ENCODE results near the gene MESD.

MESD gene

DNA sequence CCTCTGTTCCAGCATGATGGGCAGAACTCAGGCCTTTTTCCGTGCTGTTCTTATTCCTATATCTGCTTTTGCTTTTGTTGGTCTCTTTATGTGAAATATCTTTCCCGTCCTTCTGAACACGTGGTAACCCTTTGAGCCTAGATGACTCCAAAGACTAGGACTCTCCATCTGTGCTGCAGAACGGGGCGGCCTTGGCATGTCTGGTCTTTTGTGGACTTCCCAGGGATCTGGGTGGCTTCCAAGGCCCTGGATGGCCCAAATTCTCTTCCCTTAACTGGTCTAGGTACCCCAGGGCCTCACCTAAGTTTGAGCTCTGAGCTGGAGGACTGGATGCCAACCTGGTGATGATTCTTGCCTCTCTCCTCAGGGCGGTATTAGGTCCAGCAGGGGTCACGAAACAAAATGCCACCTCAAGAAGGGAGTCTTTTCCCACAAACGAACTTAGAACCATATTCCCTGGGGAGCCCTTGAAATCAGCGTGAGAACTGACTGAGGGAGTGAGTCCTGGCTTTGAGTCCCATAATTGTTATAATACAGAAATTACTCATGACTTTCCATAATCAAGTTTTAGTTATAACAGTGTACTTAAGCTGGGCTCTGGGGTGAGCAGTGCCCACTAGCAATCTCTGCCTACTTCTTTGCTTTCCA is 25.0 kb upstream of the MESD start:
- DNase-seq: no peak

DNA sequence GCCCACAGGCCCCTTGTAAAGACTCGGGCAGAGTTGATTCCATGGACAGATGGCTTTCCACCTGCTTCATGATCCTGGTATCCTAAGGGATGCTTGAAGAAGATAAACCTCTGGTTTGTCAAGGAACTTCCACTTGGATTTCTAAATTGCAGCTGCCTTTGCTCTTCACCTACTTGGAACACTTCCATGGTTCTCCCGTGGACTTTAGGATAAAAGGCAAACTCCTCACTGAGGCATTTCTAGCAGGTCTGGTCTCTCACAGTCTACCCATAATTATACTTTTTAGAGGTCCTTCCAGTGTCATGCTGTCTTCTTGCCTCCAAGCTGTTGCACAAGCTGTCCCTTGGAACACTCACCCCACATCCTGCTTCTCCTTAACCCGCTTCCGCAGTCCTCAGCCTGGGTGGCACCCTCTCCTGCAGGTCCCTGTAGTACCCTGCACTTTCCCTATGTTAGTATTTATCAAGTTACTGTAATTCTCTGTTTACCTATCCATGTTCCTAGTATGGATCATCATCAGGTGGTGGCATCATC is 23.8 kb upstream of the MESD start:
- no peak for DNase-seq

DNA sequence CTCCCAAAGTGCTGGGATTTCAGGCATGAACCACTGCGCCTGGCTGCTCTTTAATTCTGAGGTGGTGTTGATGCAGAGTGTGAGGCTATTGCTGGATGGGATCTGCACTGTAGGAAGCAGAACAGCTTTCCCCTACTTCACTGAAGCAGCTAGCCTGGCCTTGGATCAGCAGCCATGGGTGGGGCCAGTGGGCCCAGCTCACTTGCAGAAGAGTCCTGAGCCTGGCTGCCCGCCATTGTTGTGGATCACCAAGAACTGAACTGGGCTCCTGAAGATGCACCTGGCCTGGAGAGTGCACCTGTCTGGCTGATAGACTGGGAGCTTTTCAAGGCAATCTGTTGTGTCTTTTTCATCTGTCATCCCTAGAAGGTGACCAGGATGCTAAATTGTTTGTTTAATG is 23.0 kb upstream of the MESD start:
- DNase-seq: no peak

DNA sequence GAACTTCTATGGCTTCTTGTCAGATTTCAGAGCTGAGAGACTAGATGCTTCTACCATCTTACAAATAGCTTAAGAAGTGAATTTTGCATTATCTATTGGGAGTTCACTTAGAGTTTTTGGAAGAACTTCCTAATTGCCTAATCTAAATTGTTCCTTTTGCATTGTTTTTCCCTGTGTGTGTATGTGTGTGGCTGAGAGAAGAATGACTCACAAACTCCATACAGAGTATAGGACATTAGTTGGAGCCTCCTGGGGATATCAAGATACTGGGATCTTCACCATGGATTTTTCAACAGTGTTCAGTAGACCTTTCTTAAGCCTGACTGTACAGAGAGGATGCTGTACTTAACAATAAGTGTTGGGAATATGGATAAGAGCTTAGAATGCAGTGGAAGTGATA is 22.0 kb upstream of the MESD start:
- no peak for DNase-seq

DNA sequence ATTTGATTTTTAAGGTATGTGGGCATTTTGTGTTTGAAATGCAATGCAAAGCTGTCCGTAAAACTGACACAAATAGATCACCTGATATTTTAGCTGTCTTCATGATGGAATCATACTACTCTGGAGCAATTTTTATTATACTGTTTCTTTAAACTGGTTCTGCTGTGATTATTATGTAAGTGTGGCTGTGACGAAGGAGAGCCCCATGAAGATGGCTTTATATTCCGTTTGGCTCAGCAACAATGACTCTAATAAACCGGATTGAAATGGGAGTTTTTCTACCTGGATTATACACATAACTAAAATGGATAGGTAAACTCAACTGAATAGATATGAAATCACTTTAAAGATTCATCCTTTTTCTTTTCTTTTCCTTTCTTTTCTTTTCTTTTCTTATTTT is 20.5 kb upstream of the MESD start:
- DNase-seq: no peak

DNA sequence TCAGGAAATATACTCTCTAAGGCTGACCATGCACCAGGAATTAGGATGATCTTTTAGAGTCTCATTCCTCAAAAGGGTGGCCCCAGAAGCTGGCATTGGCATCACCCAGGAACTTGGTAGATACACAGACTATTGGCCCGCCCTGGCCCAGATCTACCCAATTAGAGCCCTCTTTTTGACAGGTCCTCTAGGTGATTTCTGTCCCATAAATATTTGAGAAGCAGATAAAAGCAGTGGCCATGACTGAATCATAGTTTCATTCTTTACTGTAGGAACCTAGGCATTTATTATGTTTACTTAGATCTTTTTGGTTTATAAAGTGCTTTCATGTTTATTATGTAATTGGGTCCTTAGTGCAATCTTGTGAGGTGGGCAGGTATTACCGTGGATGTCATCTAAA is 18.7 kb upstream of the MESD start:
- DNase-seq: no peak

DNA sequence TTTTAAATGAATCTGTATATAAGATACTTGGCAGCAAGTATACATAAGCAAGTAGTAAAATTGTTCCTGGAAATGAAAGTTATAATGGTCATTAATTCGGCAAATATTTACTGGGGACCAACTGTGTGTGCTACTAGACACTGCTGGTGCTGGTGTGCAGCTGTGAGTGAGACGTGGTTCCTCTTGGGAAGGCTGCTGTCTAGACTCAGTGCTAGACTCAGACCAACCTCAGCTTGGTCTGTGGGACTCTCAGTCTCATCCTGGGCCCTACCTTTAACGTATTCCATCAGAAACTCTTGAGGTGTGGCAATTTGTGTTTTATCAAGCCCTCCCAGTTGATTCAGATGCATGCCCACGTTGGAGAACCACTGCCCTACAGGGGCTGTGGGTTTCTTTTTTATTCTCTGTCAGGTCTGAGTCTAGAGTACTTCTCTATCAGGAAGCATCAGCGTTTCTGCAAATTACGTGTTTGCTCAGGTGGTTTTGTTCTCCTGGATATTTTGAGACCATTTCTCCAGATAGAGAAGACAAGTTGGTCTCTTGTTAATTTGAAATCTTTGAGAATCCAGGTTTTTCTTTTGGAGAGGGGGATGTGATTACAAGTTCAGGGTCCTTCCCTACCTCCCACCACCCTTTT is 17.9 kb upstream of the MESD start:
- no peak for DNase-seq

DNA sequence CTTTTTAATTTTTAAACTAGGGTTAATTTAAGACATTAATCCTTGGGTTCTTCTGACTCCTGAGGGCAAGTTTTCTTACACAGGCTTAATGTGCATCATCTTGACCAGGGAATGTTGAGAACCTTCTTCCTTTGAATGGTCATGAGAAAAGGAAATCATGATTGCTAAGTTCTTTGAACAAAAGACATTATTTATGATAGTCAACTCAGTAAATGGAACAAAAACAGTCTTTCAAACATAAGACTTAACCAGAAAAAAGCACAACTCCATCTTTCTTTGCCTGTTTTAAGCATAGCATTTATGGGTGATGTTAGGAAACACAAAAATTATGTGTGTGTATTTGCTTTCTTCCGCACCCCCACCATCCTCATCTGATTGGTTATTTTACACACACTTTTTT is 16.5 kb upstream of the MESD start:
- DNase-seq: no peak

DNA sequence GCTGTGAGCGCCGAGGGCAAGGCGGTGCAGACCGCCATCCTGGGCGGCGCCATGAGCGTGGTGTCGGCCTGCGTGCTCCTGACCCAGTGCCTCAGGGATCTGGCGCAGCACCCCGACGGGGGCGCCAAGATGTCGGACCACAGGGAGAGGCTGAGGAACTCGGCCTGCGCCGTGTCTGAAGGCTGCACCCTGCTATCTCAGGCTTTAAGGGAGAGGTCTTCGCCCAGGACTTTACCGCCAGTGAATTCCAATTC is 13.4 kb upstream of the MESD start:
- no peak for DNase-seq

DNA sequence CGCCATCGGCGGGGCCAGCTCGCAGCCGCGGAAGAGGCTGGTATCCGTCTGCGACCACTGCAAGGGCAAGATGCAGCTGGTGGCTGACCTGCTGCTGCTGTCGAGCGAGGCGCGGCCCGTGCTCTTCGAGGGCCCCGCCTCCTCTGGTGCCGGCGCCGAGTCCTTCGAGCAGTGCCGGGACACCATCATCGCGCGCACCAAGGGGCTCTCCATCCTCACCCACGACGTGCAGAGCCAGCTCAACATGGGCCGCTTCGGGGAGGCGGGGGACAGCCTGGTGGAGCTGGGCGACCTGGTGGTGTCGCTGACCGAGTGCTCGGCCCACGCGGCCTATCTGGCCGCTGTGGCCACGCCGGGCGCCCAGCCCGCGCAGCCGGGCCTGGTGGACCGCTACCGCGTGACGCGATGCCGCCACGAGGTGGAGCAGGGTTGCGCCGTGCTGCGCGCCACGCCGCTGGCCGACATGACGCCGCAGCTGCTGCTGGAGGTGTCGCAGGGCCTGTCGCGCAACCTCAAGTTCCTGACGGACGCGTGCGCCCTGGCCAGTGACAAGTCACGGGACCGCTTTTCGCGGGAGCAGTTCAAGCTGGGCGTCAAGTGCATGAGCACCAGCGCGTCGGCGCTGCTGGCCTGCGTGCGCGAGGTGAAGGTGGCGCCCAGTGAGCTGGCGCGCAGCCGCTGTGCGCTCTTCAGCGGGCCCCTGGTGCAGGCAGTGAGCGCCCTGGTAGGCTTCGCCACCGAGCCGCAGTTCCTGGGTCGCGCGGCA is 12.9 kb upstream of the MESD start:
- no peak for DNase-seq

DNA sequence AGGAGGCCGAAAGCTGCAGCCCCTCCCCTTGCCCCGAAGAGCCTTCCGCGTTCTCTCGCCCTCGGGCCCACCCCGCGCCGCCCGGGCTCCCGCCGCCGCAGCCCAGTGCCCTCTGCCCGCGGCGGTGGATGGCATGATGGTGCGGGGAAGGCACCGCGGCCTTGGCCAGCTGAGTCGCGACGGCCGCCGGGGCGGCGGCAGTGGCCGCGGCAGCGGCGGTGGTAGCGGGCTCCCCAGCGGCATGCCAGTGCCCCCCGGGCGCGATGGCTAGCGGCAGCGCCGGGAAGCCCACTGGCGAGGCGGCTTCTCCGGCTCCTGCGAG is 12.4 kb upstream of the MESD start:
- DNase-seq: no peak

DNA sequence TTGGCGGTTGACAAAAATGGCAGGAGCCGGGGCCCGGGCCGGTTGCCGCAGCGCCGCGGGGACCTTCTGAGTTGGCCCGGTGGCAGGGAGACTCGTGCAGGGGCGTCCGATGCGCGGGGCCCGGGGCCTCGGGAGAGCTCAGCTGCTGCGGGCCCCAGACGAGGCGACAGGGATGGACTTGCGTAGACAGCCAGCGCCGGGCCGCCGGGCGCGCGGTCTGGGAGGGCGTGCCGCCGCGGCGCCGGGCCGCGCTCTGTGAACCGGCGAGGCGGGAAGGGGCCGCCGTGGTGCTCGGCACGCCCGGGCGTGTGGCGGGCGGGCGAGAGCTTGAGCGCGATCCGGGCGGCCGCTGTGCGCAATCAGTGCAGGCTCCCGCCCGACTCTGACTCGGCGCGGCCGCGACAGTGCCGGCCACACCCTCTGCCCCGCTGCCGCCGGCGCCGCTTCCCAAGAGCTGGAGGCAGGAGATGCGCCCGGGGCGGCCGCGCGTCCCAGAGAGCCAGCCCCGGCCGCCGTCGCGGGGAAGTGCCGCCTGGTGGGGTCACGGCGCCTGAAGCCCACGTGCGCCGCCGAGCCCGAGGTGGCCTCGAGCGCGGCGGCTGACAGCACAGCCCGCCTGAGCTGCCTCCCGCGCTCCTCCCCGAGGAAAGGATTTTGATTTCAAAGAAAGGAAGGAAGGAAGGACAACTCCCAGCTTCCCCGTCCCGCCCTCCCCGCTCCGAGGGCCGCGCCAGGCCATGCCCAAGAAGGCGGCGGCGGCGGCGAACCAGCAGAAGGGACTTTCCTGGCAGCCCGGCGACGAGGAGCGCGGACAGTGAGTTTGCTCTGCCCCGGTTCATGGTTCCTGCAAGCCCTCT is 11.8 kb upstream of the MESD start:
- peak; percentile 47 for DNase-seq

DNA sequence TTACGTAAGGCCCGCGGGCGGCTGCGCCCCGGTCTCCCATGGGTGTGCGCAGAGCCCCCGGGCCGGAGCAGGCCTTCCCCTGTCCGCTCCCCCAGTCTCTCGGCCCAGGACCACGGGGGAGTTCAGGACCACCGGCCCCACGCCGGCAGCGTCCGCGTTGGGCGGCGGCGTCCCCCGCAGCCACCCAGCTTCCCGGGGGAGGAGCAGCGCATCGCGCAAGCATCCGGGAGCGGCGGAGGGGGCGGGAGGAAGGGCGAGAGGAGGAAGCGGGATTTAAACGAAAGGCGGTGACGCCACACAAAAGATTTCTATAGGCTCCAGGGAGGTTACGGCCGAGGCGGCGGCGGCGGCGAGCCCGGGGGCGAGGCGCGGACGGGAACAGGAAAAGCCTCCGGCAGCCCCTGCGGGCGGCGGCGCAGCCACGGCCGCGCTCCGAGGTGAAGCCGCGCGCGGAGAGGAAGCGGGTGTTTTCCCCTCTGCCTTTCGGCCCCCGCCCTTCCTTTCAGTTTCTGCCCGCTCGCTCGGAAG is 11.1 kb upstream of the MESD start, which contains the start of gene TLNRD1:
Gene TLNRD1, plus strand, starts transcription at position 300 of the 528 bp plus-strand sequence. CDS start 1,349 bp downstream, outside the sequence.
- DNase-seq: peak; percentile 71

DNA sequence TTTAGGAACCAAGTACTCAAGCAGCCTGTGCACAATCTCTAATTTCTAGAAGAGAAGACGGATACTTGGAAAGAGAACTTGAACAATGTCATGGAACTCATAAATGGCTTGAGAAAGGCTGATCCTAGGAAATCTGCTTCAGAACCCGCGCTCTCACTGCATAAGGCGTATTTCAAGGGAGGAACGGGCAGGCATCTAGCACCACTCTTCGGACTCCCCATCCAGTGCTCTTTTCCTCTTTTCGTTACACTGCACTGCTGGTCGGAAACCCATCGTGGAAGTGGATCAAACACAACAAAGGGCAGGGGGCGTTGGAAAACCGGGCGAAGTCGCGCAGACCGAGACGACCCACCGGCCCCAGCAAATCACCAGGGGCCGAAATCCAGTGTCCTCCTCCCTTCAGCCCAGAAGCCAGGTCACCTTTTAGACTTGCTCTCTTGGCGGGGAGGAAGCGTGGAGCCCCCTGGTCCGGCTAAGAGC is 10.6 kb upstream of the MESD start:
- no peak for DNase-seq

DNA sequence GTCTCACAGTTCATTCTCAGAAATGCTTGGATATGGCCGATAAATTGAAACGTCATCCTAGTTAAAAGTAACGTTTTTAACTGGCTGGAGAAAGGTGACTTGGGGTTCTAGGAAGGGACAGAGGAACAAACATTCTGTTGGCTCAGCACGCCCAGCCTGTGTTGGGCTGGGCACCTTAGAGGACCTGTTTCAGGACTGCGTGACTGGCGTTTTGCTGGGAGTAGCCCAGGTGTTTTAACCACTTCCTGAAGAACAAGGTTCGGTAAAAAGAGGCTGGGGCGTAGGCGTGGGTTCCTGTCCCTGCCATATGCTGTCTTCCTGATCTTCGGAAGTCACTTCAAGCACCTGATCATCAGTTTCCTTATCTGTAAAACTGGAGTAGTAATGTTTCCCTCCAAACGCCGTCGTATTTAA is 10.0 kb upstream of the MESD start:
- DNase-seq: peak; percentile 33

DNA sequence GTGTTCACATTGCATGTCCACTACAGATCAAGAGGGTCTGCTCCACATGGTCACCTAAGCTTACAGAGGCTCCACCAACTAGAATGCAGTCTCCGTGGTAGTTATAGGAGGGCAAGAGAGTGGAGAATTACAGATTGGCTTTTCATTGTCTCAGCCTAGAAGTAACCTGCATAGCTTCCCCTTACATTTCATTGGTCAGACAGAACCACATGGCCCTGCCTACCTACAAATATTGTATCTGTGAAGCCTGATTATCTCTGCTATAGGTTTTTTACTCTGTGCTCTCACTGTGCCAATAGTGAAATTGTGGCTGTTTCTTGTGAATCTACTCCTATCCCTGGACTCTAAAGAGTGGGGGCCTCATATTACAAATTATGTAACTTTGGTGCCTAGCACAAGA is 8.6 kb upstream of the MESD start:
- no peak for DNase-seq

DNA sequence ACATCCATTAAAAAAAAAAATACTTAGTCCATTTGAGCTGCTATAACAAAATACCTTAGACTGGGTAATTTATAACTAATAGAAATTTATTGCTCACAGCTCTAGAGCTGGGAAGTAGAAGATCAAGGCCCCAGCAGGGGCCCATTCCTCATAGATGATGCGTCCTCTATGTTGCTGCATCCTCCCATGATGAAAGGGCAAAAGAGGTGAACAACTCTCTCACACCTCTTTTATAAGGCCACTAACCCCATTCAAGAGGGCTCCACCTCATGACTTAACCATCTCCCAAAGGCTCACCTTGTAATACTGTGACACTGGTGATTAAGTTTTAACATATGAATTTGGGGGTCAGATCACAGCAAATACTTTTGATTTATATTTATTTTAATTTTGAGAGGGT is 8.1 kb upstream of the MESD start:
- DNase-seq: no peak

DNA sequence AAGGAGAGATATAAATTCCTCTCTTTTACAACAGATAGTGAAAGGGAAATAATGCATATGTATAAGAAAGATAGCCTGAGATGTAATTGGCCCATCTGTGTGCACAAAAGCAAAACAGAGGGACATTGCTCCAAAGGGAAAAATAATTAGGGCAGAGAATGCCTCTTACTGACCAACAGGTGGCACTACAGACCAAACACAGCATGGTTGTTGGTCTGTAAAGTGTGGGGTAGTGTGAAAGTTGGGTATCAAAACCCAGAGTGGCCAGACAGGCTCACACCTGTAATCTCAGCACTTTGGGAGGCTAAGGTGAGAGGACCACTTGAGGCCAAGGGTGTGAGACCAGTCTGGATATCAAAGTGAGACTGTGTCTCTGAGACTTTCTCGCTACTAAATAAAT is 6.6 kb upstream of the MESD start:
- no peak for DNase-seq

DNA sequence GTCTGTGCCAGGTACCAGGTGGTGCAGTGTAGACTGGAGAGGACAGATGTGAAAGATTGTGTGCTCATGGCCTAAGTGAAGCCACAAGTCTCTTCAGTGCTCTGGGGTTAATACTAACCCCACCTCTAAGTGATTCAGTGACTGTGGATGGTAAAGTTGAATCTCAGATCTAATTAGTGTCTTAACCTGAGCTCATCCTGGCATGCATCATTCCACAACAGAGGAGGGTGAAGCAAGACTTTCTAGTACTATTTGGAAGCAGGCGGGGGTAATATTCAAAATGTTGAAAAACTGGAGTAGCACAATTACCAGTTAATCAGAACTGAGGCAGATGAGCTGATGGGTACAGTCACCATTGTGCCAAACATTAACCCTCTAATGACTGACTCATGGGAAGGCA is 2.8 kb upstream of the MESD start:
- DNase-seq: no peak

DNA sequence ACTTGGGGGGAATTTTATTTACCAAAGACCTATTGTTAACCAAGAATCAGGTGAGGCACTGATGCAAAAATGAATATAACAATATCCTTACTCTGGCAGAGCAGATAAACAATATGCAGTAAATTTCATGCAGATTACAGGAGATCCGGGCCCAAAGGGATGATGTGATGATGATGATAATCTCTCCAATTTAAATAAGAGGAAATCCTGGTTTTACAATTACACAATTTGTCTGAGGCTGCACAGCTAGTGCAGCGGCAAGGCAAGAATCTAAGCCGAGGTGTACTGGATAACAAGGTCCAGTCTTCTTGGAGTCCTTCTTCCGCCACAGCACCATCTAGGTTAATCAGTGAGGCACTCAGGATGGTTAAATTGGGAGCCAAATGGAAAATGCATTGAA is 2.4 kb upstream of the MESD start:
- no peak for DNase-seq

DNA sequence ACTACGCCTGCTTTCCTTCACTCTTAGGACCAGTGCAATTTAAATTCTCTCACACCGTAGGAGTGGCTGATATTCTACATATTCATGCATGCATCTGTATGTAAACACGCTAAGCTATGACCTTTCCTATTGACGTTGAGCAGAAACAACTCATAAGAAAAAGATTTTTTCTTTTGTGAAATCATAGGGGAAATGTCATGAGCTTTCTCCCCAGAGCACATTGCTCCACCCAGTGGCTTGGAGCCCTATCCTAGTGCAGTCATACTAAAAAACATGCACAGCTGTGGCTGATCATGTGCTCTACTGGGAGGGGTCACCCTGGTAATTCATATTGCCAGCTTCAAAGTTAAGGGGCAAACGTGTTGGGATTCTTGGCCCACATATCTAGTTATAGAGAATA is 1.8 kb upstream of the MESD start:
- no peak for DNase-seq

DNA sequence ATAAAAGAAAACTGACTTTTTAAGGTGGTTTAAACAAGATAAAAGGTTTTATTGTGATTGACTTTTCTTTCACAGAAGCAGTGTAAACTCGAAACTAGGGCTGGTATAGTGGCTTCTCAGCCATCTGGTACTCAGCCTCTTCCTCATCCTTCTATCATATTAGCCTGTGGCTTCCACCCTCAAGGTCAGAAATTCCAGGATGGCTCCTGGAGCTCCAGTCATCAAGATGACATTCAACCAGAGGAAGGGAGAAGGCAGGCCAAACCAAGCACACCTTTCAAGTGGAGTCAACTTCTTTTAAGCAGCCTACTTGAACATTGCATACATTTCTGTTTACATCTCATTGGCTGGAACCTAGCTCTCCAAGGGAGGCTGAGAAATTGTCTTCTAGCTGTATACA is 1.3 kb upstream of the MESD start:
- DNase-seq: no peak

DNA sequence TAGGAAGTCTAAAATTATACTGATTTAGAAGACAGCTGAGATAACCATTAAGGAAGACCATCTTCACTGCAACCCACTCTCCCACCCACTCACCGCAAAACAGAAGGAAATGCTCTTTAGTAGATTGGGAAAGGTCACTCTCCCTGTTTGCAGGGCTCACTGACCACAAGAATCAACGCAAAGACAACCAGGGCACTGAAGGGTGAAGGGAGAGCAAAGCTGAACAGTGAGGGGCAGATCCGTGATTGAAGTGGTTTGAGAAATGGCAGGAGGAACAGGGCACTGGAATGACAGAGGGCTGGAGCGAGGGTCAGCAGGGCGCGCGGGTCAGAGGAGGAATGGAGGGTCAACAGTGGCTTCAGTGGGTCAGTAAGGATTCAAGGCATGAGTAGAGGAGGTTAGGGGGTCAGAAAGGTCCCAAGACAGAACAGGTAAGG is 520 bp downstream of the MESD start:
- DNase-seq: no peak

All from activated CD4-positive, alpha-beta T cell treated with anti-CD3 and anti-CD28 coated beads, Interleukin-2, amount 50 U/mL, for 1 hour (primary cell).